Stimulated activated CD8-positive, alpha-beta memory T cell treated with anti-CD3 and anti-CD28 coated beads, Interleukin-7, amount 100 ng/mL, for 1 hour (primary cell): ENCODE measurements around the gene CASZ1.

ENCODE experiments used
- DNase-seq, 2 donors: peaks; one replicate each; pipeline ENCODE4 v3.0.0-alpha.2; 2020; ENCODE audit warnings: low read depth in 2 of 2

Gene CASZ1

DNA sequence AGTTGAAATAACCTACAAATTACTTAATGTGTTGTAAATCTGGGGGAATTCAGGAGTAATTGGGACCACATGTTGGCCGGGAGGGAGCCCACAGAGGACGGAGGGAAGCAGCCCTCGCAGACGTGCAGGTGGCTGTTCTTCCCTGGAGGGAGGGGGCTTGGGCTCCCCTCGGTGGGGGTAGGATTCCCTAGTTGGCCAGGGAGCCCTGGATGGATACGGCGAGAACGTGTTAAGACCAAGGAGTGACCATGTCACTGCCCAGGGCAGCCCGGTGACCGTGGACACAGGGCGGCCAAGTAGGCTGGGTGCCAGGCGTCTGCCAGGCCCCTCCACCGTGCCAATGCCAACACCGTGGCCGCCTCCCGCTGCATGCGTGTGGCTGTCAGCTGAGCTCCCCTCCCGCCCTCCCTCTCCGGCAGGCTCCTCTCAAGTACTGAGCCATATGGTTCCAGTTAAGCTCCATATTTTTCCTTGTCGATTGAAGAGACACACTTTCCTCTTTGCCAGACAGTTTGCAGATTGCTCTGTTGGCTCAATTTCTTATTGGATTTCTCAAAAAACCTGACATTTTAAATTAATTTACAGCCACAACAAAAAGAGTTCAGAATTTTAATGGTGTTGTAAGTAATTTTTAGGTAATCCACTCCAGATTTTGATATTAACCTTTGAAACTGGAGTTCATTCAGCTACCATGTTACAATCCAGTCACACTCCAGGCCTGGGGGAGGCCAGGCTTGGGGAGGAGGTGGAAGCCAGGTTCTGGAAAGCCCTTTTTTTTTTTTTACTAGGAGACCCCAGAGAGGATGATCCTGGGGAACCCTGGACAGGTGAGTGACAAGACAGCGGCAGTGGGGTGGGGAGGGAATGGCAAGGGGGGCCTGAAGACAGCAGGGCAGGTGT lies 71.2 kb downstream of the CASZ1 start:
- no peak for DNase-seq

DNA sequence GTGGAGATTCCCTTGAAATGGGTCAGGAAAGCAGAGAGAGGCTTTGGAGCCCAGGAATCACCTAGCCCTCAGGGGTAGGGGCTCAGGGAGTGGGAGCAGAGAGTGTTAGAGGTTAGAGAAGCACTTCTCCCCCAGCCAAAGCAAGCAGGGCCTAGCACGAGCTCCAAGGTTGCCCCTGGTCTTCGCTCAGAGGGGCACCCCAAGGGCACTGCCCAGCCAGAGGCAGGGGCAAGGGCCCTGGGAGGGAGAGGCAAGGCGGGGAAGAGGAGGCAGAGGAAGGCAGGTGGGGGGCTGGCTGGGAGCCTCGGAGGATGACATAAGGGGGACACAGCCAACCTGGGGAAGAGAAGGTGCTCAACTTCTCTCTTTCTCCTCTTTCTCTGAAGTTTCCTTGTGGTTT lies 71.9 kb downstream of the CASZ1 start:
- no peak for DNase-seq

GRCh38 chr1:10724052-10724494 lies 72.4 kb downstream of the CASZ1 start:
- DNase-seq = no peak

- DNase-seq = no peak
These were observed 73.1 kb downstream of the CASZ1 start for GRCh38 chr1:10723317-10723716.

DNA sequence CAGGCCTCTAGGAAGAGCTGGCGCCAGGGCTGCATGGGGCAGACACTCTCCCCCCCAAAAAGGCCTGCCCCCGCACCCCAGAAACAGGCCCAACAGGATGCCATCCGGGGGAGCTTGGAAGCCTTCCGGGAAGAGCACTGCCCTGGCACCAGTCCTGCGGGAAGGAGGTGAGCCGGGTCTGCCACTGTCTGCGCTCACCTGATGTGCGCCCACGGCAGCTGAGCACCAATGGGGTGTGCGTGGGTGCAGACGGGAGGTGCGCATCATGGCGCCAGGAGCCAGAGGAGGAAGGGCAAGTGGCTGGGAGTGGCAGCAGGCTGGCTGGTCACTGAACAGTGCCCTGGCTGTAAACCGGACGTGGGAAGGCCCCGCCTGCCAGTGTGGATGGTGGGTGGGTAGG lies 73.6 kb downstream of the CASZ1 start:
- DNase-seq = no peak

DNA sequence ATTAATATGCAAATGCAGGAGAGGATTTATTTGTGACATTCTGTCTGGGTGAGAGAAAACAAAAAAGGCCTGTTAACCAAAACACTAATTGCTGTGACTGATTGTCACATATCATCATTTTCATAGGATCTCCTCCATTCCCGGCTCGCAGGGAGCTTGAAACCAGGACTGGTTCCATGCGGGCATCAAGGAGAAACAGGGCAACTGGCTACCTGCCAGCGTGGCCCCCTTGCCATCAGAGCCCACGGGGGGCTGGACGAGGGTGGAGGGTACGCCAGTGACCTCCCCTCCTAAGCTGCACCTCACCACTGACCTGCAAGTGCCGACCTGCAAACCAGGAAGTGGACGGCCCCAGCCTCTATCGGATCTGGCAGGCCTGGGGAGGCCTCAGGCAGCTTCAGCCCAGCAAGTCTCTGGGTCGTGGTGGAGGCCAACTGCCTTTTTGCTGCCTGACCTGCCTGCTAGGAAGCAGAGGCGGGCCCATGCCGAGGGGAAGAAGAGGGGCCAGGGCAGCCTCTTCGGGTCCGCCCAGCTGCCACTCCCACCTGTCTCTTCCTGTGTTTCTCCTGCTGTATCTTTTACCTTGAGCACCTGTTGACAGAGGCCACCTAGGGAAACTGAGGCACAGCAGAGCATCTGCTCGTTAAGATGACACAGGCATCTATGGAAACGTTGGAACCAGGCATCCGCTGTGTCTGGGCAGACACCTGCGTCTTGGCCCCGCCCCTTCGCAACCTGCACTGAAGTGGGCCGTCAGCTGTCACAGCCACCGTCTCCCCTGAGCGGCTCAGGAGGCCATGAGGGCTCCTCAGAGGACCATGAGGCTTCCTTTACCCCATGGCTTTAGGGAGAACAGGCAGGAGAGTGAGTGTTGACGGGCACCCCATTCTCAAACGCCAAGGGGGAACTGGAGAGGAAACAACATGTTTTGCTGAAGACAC lies 74.8 kb downstream of the CASZ1 start:
- no peak for DNase-seq

GRCh38 chr1:10720635-10721034 lies 75.8 kb downstream of the CASZ1 start:
- DNase-seq = no peak

DNA sequence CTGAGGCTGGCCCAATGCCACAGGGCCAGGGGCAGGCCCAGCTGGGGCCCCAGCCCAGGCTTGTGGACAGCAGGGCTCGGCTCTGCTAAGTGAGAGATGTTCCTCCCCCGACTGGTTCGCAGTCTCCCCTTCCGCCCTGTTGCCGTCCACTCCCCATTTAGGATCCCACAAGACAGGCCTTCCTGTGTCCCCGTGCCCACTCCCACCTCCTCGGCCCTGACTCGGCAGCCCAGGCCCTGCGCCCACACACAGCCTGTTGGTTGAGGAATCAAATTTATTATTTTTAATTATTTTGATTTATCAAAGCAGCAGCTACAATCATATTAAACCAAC lies 78.4 kb downstream of the CASZ1 start:
- DNase-seq = no peak

DNA sequence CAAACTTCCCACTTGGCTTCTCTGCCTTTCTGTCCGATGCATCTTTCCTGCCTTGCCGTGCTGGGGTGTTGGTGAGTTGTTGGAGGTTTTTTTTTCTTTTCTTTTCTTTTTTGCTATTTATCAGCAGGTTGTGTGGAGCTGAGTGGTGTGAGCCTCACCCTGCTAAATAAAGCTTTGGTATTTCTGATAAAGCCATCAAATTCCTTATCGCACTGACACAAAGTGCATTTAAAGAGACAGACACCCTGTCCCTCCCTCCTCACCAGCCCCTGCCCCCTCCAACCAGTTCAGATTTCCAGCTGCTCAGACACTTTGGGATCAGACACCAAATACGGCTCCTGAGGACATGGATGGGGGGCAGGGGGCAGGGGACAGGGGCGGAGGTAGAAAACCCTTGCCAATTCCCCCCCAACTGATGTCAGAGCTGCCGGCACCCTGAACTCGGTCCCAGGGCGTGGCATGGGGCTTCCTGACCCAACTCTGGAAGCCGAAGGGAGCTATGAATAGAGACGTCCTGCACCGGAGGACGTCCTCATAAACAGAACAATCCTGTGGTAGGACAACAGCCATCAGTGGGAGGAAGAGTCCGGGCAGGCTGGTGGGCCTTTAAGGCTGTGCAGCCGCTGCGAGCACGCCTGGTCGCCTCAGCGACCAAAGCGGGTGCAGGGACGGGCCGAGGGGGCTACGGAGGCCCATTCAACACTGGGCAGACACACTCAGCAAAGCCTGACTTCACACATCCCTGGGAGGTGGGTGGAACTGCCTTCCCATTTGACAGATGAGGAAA lies 79.0 kb downstream of the CASZ1 start:
- DNase-seq = no peak

- no peak for DNase-seq
These were observed 79.6 kb downstream of the CASZ1 start for GRCh38 chr1:10716840-10717239.

GRCh38 chr1:10714337-10715114 lies 81.9 kb downstream of the CASZ1 start:
- DNase-seq = no peak

DNA sequence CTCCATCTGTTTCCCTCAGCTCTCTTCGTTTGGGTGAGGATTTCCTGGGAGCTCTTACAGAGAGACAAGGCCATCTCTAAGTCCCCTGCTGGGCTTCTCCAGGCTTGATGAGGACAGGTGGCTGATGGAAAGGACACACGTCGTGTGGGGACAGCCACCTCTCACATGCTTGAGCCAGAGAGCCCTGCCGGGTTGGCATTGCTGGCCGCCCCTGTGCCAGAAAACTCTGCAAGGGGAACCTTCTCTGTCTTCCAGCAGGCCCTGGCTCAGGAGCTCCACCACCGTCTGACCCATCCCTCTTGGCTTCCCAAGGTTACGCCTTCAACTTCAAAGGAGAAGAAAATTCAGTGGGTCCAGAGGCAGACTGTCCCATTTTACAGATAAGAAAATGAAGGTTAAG lies 82.8 kb downstream of the CASZ1 start:
- DNase-seq = no peak

- DNase-seq = no peak
These were observed 83.7 kb downstream of the CASZ1 start for GRCh38 chr1:10712568-10713362.

GRCh38 chr1:10710489-10710888 lies 86.0 kb downstream of the CASZ1 start:
- no peak for DNase-seq

- DNase-seq = no peak
These were observed 86.8 kb downstream of the CASZ1 start for GRCh38 chr1:10709646-10710045.

- DNase-seq = no peak
These were observed 87.3 kb downstream of the CASZ1 start for GRCh38 chr1:10709165-10709564.

GRCh38 chr1:10708757-10709156 lies 87.7 kb downstream of the CASZ1 start:
- DNase-seq = no peak

DNA sequence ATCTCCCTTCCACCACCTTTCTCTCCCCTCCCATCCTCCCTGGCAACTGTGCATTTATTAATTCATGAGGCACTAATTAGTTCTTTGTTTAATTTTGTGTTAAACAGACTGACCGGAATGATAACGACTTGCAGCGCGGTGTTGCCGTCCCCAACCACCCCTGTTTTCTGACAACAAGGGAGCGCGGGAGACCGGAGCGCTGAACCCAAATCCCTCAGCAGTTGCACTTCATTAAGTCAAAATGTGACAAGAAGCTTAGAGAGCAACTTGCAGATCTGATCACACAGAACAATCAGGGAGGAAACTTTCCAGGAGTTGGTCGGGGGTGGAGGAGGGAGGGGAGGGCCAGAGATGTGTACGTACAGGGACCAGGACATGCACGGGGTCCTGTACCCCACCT lies 89.2 kb downstream of the CASZ1 start:
- no peak for DNase-seq

DNA sequence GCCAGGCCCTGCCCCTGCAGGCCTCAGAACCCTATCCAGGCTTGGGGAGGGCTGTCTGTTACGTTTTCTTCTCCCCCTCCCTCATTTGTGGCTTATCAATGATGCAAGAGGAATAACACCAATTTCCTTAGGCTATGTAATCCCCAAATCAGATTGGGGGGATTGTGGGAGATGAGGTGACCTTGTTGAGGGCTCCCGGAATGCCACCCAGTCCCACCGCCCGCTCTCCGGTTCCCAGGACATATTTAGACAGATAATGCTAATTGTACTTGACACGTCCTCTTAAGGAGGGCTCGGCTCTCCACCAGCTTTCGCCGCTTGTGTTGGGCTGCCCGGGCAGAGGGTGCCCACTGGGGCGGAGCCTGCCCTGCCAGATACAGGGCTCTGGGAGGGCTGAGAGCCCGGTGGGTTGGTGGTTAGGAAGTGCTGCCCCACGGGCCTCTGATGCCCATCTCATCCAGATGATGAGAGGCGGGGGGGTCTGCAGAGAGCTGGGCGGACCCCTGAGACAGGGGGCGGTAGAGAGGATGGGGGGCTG lies 90.0 kb downstream of the CASZ1 start:
- DNase-seq = no peak

DNA sequence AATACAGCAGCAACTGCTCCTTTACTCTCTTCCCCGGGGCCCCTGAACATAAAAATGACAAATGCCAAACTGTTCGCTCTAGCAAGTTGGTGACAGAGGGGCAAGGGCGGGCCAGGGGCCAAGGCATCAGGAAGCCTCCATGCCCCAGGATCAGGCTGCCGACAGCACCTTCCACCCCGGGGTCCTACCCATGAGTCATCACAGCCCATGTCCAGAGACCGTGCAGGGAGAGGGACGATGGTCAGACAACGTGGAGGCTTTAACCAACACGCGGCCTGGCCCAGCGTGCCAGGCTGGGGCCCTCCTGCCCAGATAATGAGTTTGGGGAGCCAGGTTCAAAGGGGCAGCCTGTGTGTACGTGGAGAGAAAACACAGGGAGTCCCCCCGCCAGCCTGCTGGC lies 90.5 kb downstream of the CASZ1 start:
- no peak for DNase-seq
